ENCODE data around the gene CSNK1E. TPM values are rescaled to one million over a fixed set of nuclear protein-coding genes. Genes with fewer than 3 reads are reported as not detected.

CSNK1E gene
- total and polyA plus RNA-seq, 2 experiments from 2014 or later: 46.9 to 130 TPM

DNA sequence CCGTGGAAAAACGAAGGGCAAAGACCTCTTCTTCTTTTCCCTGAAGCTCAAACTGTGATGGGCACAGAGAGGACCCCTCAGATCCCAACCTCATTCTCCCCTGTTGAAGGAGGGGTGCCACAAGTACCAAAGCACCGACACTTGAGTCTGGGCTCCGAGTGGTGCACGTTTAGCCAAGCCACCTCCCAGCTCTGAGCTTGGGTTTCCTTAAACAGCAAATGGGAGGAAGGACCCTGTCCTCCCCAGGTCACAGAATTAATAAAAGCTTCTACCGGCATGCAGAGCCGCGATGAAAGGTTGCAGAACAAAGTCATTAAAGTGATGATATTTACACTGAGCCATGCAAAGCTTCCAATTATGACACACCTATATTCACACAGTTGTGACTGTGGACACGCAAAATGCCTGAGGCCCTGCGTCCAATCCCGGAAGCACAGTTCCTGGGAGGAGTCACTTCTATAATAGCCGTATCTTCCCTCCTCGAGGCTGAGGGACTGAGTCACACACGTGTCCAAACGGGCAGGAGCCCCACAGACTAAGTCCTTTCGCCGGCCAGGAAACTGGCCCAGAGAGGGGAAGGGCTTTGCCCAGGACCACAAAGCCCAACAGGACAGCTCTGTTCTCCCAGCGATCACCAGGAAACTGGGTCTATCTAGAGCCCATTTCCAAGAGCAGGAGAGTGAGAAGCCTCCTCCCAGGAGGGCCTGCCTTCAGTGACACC lies 922 bp upstream of the CSNK1E start:
- WGBS, 2 experiments (ENCODE audit: low coverage in 1 of 2, low lambda C conversion rate in 2 of 2, missing lambda C conversion rate in 2 of 2): 2 to 5% methylated on average over 18 of the region's 18 CpGs
- peak; percentile 99 for DNase-seq
- Histone ChIP-seq H3K4me1 (ENCODE audit: insufficient read depth) (peaks cover 29% of the 10 kb centered on the region), H2AFZ (peak overlapping the region; percentile 88), H3K9me3 (ENCODE audit: low read depth) (no peaks in the 10 kb centered on the region), H3K36me3 (ENCODE audit: low read depth) (no peaks in the 10 kb centered on the region), H3K4me2 (ENCODE audit: unreplicated experiment) (peak overlapping the region; percentile 93), H3K27ac (peak overlapping the region; percentile 96), H3K9ac (peak overlapping the region; percentile 95), H3K27me3 (replicated peaks; ENCODE audit: insufficient read depth) (no peaks in the 10 kb centered on the region), H4K20me1 (ENCODE audit: insufficient read depth) (no peaks in the 10 kb centered on the region), H3K4me3 (peak overlapping the region; percentile 73), H3K9me2 (ENCODE audit: insufficient read depth) (no peaks in the 10 kb centered on the region), H3K79me2 (ENCODE audit: insufficient read depth) (peaks cover 36% of the 10 kb centered on the region), H3F3A (ENCODE audit: insufficient read depth) (peaks cover 41% of the 10 kb centered on the region)
- no peak for TF ChIP-seq EZH2 (IDR thresholded peaks at IDR 0.05; ENCODE audit: insufficient read depth, poor library complexity, severe bottlenecking)
- in situ Hi-C loops (cut with MboI): no loop called here

- Histone ChIP-seq H3K27ac (peak overlapping the region; percentile 96), H3K4me1 (ENCODE audit: insufficient read depth) (peaks cover 44% of the 10 kb centered on the region), H3K4me2 (ENCODE audit: unreplicated experiment) (peak overlapping the region; percentile 97), H3K79me2 (ENCODE audit: insufficient read depth) (peaks cover 52% of the 10 kb centered on the region), H3F3A (ENCODE audit: insufficient read depth) (peaks cover 56% of the 10 kb centered on the region), H3K9me2 (ENCODE audit: insufficient read depth) (no peaks in the 10 kb centered on the region), H2AFZ (no peak overlapping the region), H3K27me3 (replicated peaks; ENCODE audit: insufficient read depth) (no peaks in the 10 kb centered on the region), H3K9ac (peak overlapping the region; percentile 99), H3K9me3 (ENCODE audit: low read depth) (no peaks in the 10 kb centered on the region), H4K20me1 (ENCODE audit: insufficient read depth) (no peaks in the 10 kb centered on the region), H3K4me3 (peak overlapping the region; percentile 100), H3K36me3 (ENCODE audit: low read depth) (peaks cover 8% of the 10 kb centered on the region; the same call in 1 of the 2 replicates)
- 1 to 4% methylated on average over 14 to 51 of the region's 52 CpGs for WGBS, 2 experiments (ENCODE audit: low coverage in 1 of 2, low lambda C conversion rate in 2 of 2, missing lambda C conversion rate in 2 of 2)
- in situ Hi-C loops (cut with MboI): no loop called here
- TF ChIP-seq EZH2phosphoT487 (IDR thresholded peaks at IDR 0.05; ENCODE audit: insufficient read depth, low read depth): no peak
- TF ChIP-seq EZH2 (IDR thresholded peaks at IDR 0.05; ENCODE audit: insufficient read depth, poor library complexity, severe bottlenecking): no peak
- DNase-seq: peak; percentile 84
These were observed 690 bp downstream of the CSNK1E start for GRCh38 chr22:38316364-38317121.

DNA sequence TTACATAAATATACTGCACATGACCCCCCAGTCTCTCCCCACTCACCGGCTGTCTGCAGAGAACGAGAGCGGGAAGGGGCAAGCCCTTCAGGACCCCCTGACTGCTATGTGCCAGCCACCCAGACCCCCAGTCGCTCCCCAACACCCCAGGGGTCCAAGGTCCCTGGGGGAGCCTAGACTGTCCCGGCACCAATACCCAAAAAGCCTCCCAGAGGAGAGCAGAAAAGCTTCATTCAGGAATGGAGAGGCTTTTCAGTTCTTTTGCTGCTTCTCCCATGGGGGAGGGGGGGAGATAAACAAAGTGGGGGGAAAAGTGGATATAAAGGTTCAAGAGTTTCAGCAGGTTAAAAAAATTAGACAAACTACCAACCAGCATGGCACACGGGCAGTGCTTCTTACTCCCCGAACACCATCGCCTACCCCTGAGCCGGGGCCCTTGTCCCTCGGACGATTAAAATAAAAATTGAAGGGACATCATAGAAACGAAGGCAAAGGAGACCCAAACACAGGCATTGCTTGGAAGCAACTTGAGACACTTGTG lies 1.3 kb downstream of the CSNK1E start:
- 0 to 4% methylated on average over 12 of the region's 12 CpGs for WGBS, 2 experiments (ENCODE audit: low coverage in 1 of 2, low lambda C conversion rate in 2 of 2, missing lambda C conversion rate in 2 of 2)
- H3K4me1 ChIP-seq (ENCODE audit: insufficient read depth): peaks cover 50% of the 10 kb centered on the region
- DNase-seq: peak; percentile 62

More for the DNA sequence above, 1.3 kb downstream of the CSNK1E start:
- H3K27me3 ChIP-seq (replicated peaks; ENCODE audit: insufficient read depth): no peaks in the 10 kb centered on the region
- no peaks in the 10 kb centered on the region for H3K9me2 ChIP-seq (ENCODE audit: insufficient read depth)
- peak overlapping the region; percentile 99 for H3K9ac ChIP-seq
- peaks cover 59% of the 10 kb centered on the region for H3K79me2 ChIP-seq (ENCODE audit: insufficient read depth)
- H3F3A ChIP-seq (ENCODE audit: insufficient read depth): peaks cover 62% of the 10 kb centered on the region
- TF ChIP-seq EZH2phosphoT487 (IDR thresholded peaks at IDR 0.05; ENCODE audit: insufficient read depth, low read depth) (no peak), EZH2 (IDR thresholded peaks at IDR 0.05; ENCODE audit: insufficient read depth, poor library complexity, severe bottlenecking) (no peak)
- H4K20me1 ChIP-seq (ENCODE audit: insufficient read depth): no peaks in the 10 kb centered on the region
- peak overlapping the region; percentile 96 for H3K27ac ChIP-seq
- H3K9me3 ChIP-seq (ENCODE audit: low read depth): no peaks in the 10 kb centered on the region
- H2AFZ ChIP-seq: no peak overlapping the region
- H3K4me2 ChIP-seq (ENCODE audit: unreplicated experiment): peak overlapping the region; percentile 97
- H3K36me3 ChIP-seq (ENCODE audit: low read depth): peaks cover 14% of the 10 kb centered on the region; the same call in 1 of the 2 replicates
- in situ Hi-C loops (cut with MboI): no loop called here
- H3K4me3 ChIP-seq: peak overlapping the region; percentile 100

All from GM23248 (cell line).